HEK293T (cell line): ENCODE data around the gene ECT2L.

Experiments used
- ARNT ChIP-seq: fragments of 450-650 bp; IDR thresholded peaks from 2 replicates; pipeline ENCODE4 v1.6.1; 2017; ENCODE audit warnings: mild to moderate bottlenecking
- BHLHE40 ChIP-seq: fragments of 450-650 bp; IDR thresholded peaks from 2 replicates; pipeline ENCODE4 v1.6.1; 2016; ENCODE audit warnings: mild to moderate bottlenecking, moderate library complexity, borderline replicate concordance
- FOXA1 ChIP-seq: fragments of 450-650 bp; IDR thresholded peaks from 2 replicates; pipeline ENCODE4 v1.6.1; 2016; ENCODE audit warnings: mild to moderate bottlenecking
- FOXK2 ChIP-seq: fragments of 450-650 bp; IDR thresholded peaks from 2 replicates; pipeline ENCODE4 v1.6.1; 2016; ENCODE audit warnings: mild to moderate bottlenecking
- FOXM1 ChIP-seq: fragments of 450-650 bp; IDR thresholded peaks from 2 replicates; pipeline ENCODE4 v1.6.1; 2017; ENCODE audit warnings: mild to moderate bottlenecking, borderline replicate concordance

- TF ChIP-seq BHLHE40 (no peak), FOXK2 (no peak), FOXM1 (no peak), FOXA1 (no peak), ARNT (no peak)
Measured at GRCh38 chr6:138797806-138798446, 2.0 kb downstream of the ECT2L start.
